Spleen (tissue), 11 donors: Measurements from ENCODE around the gene LCP2. TPM values are rescaled to one million over a fixed set of nuclear protein-coding genes. Genes with fewer than 3 reads are reported as not detected.

ENCODE experiments used
- DNase-seq: peaks from one replicate; pipeline ENCODE4 v3.0.0-alpha.2; 2020
- H3K27ac ChIP-seq, 8 donors: fragments of 200-600 bp; sonication (generic) in 7 of 8; 1 replicate in 4 of 8; 2 replicates in 4 of 8; pipeline versions ENCODE4 v1.5.0 to v1.8.0; 2016 to 2021; ENCODE audit warnings: inconsistent platforms in 4 of 8, mild to moderate bottlenecking in 4 of 8, moderate library complexity in 1 of 8
- H3K27me3 ChIP-seq, 7 donors: fragments of 200-600 bp; sonication (generic) in 6 of 7; replicated peaks in 1 of 7; 1 replicate in 4 of 7; 2 replicates in 3 of 7; pipeline versions ENCODE4 v1.5.0 to v1.8.0; 2016 to 2021; ENCODE audit warnings: inconsistent platforms in 3 of 7, mild to moderate bottlenecking in 1 of 7
- H3K36me3 ChIP-seq, 6 donors: fragments of 200-600 bp; sonication (generic) in 5 of 6; 1 replicate in 4 of 6; 2 replicates in 2 of 6; pipeline versions ENCODE4 v1.5.0 to v1.8.0; 2016 to 2021; ENCODE audit warnings: inconsistent platforms in 2 of 6
- H3K4me1 ChIP-seq, 6 donors: fragments of 200-600 bp; sonication (generic) in 5 of 6; 1 replicate in 3 of 6; 2 replicates in 3 of 6; pipeline versions ENCODE4 v1.5.0 to v1.8.0; 2016 to 2021; ENCODE audit warnings: inconsistent platforms in 3 of 6
- H3K4me3 ChIP-seq, 8 donors: fragments of 200-600 bp; sonication (generic) in 7 of 8; 1 replicate in 4 of 8; 2 replicates in 4 of 8; pipeline versions ENCODE4 v1.5.0 to v1.8.0; 2016 to 2021; ENCODE audit warnings: inconsistent platforms in 4 of 8, mild to moderate bottlenecking in 4 of 8, moderate library complexity in 2 of 8
- H3K9me3 ChIP-seq, 8 donors: fragments of 200-600 bp; sonication (generic) in 7 of 8; 1 replicate in 4 of 8; 2 replicates in 4 of 8; pipeline versions ENCODE4 v1.5.0 to v1.8.0; 2016 to 2021; ENCODE audit warnings: inconsistent platforms in 4 of 8
- CTCF ChIP-seq, 11 experiments: fragments of 200-600 bp in 7 of 11; fragments of 450-650 bp in 4 of 11; sonication (generic) in 4 of 11; IDR thresholded peaks in 8 of 11; conservative IDR thresholded peaks in 3 of 11; 1 replicate in 7 of 11; 2 replicates in 4 of 11; pipeline versions ENCODE4 v1.4.0 to v1.8.0; 2016 to 2021; ENCODE audit warnings: antibody characterized with exemption in 11 of 11, inconsistent platforms in 4 of 11, mild to moderate bottlenecking in 1 of 11
- POLR2A ChIP-seq, 3 donors: fragments of 450-650 bp; IDR thresholded peaks; one replicate each; pipeline ENCODE4 v1.5.1; 2017; ENCODE audit warnings: antibody characterized with exemption in 3 of 3, mild to moderate bottlenecking in 1 of 3
- POLR2AphosphoS5 ChIP-seq, 3 donors: sonication (generic); formaldehyde crosslinking; IDR thresholded peaks; one replicate each; pipeline ENCODE4 v1.5.1; 2017; ENCODE audit warnings: antibody characterized with exemption in 3 of 3
- WGBS, 5 donors: extraction: QIAGEN DNeasy Blood & Tissue Kit in 3 of 5; methylation state at CpG; one replicate each; pipeline versions ENCODE4 v1.1.5 to v1.1.7; 2013 to 2018; 5-methylcytosine and 5-hydroxymethylcytosine counted together
- intact Hi-C: fragments of 100-400 bp; cut with DNase I; formaldehyde crosslinking; loops from one replicate; pipeline ENCODE4 v1.15.0; 2023; ENCODE audit warnings: low total_unique reads
- polyA plus RNA-seq, 3 donors: library from polyadenylated mRNA; stranded (reverse); fragments of 200-250 nt; gene quantifications; one replicate each; pipeline ENCODE4 v1.2.1, GENCODE V29; 2013
- total RNA-seq, 7 donors: library from RNA; depleted of rRNA in 3 of 7; stranded (reverse); fragments of >200 nt in 3 of 7; fragmentation: NEBNext Ultra II Directional in 4 of 7; extraction: Animal tissue kit (Norgen Biotek cat#: 25700) in 4 of 7; gene quantifications; one replicate each; pipeline versions ENCODE4 v1.1.0 to v1.2.1, GENCODE V29; 2016 to 2021
- donor health status: healthy with polysubstance abuse.
- donor health status: DM: no; HTN: no; CAD: no; lungs with moderate emphysema.
- donor health status: DM: no; HTN: no; CAD: no.
- donor health status: Bipolar disorder and iron deficiency.
- donor health status: healthy.
- donor health status: DM: no; HTN: no; CAD: no.
- donor health status: DM: yes; HTN: yes; CAD: no.

LCP2 gene
- total and polyA plus RNA-seq, 10 donors, result 28.3 to 272 (median 214) TPM

- no peak overlapping the region for H3K4me3 ChIP-seq
- no peaks in the 10 kb centered on the region for H3K27me3 ChIP-seq
- peaks cover 0 to 18% (median 2%) of the 10 kb centered on the region in 8 donors for H3K9me3 ChIP-seq
- intact Hi-C loops, result no loop called here
- H3K36me3 ChIP-seq, result peaks cover 0 to 100% (median 17%) of the 10 kb centered on the region in 6 donors
- peaks cover 36 to 100% (median 95%) of the 10 kb centered on the region in 6 donors for H3K4me1 ChIP-seq
- DNase-seq, result no peak
- TF ChIP-seq CTCF (IDR thresholded peaks at IDR 0.05 in 8 of 11, conservative IDR thresholded peaks at IDR 0.05 in 3 of 11) (no peak), POLR2A (IDR thresholded peaks at IDR 0.05) (no peak), POLR2AphosphoS5 (IDR thresholded peaks at IDR 0.05) (no peak)
- peak overlapping the region in 4 of 8 donors; percentile 1 to 99 (median 92) for H3K27ac ChIP-seq
These were observed 12.4 kb downstream of the LCP2 start for GRCh38 chr5:170285181-170285580.

GRCh38 chr5:170284231-170284630 is 13.3 kb downstream of the LCP2 start:
- Histone ChIP-seq H3K36me3 (peaks cover 0 to 99% (median 15%) of the 10 kb centered on the region in 6 donors), H3K27ac (peak overlapping the region in 4 of 8 donors; percentile 1 to 99 (median 92)), H3K9me3 (peaks cover 0 to 18% (median 2%) of the 10 kb centered on the region in 8 donors), H3K27me3 (no peaks in the 10 kb centered on the region), H3K4me1 (peaks cover 40 to 100% (median 96%) of the 10 kb centered on the region in 6 donors), H3K4me3 (no peak overlapping the region)
- TF ChIP-seq POLR2A (IDR thresholded peaks at IDR 0.05) (no peak), POLR2AphosphoS5 (IDR thresholded peaks at IDR 0.05) (no peak), CTCF (IDR thresholded peaks at IDR 0.05 in 8 of 11, conservative IDR thresholded peaks at IDR 0.05 in 3 of 11) (no peak)
- DNase-seq, result no peak
- intact Hi-C loops, result no loop called here
- 85 to 92% (median 91%) methylated on average over 2 of the region's 2 CpGs for WGBS, 5 donors

GRCh38 chr5:170283296-170283695 is 14.3 kb downstream of the LCP2 start:
- Histone ChIP-seq H3K4me3 (peak overlapping the region in 1 of 8 donors; percentile 15), H3K27me3 (no peaks in the 10 kb centered on the region), H3K27ac (peak overlapping the region in 7 of 8 donors; percentile 1 to 99 (median 42)), H3K9me3 (peaks cover 0 to 18% (median 2%) of the 10 kb centered on the region in 8 donors), H3K36me3 (peaks cover 0 to 92% (median 15%) of the 10 kb centered on the region in 6 donors), H3K4me1 (peaks cover 40 to 100% (median 96%) of the 10 kb centered on the region in 6 donors)
- TF ChIP-seq POLR2AphosphoS5 (IDR thresholded peaks at IDR 0.05) (no peak), CTCF (IDR thresholded peaks at IDR 0.05 in 8 of 11, conservative IDR thresholded peaks at IDR 0.05 in 3 of 11) (no peak)
- intact Hi-C loops, result no loop called here
- WGBS, 5 donors, result 76 to 90% (median 79%) methylated on average over 1 of the region's 1 CpG
- no peak for DNase-seq

GRCh38 chr5:170280011-170280493 is 17.5 kb downstream of the LCP2 start:
- no peaks in the 10 kb centered on the region for H3K27me3 ChIP-seq
- 53 to 65% (median 61%) methylated on average over 6 of the region's 6 CpGs for whole genome bisulfite sequencing, 5 donors
- peak overlapping the region in 7 of 8 donors; percentile 51 to 99 (median 88) for H3K27ac ChIP-seq
- peak; percentile 73 for DNase-seq
- H3K9me3 ChIP-seq, result peaks cover 0 to 16% (median 2%) of the 10 kb centered on the region in 8 donors
- intact Hi-C loops, result no loop called here
- peaks cover 0 to 77% (median 5%) of the 10 kb centered on the region in 6 donors for H3K36me3 ChIP-seq
- H3K4me1 ChIP-seq, result peaks cover 47 to 99% (median 94%) of the 10 kb centered on the region in 6 donors
- H3K4me3 ChIP-seq, result peak overlapping the region in 1 of 8 donors; percentile 58
- peak in 2 of 3 donors; percentile 27 to 39 for TF ChIP-seq POLR2AphosphoS5 (IDR thresholded peaks at IDR 0.05)
- TF ChIP-seq CTCF (IDR thresholded peaks at IDR 0.05 in 8 of 11, conservative IDR thresholded peaks at IDR 0.05 in 3 of 11), result no peak
